ENCODE data around the gene NAA25. TPM values are rescaled to one million over a fixed set of nuclear protein-coding genes. Genes with fewer than 3 reads are reported as not detected.

The NAA25 gene
- total and polyA plus RNA-seq, 9 of the 15 experiments (the other 6 are each of a cell fraction or from before 2014, with no cell fraction given) = 26.6 to 59.6 (median 48.9) TPM

- TF ChIP-seq NFYB (IDR thresholded peaks at IDR 0.05; ENCODE audit: extremely low read depth, insufficient read length) (no peak), MBD2 (IDR thresholded peaks at IDR 0.05; ENCODE audit: borderline replicate concordance, low read depth) (peak; percentile 68; the same call in 1 of the 2 replicates), PATZ1 (CRISPR knock-in tag; IDR thresholded peaks at IDR 0.05; ENCODE audit: borderline replicate concordance) (no peak), MTA2 (IDR thresholded peaks at IDR 0.05; ENCODE audit: low read depth) (no peak), HNRNPL (IDR thresholded peaks at IDR 0.05; ENCODE audit: low read depth, low read length) (no peak), ZKSCAN1 (IDR thresholded peaks at IDR 0.05; ENCODE audit: low read depth, low read length) (no peak; the same call in 1 of the 2 replicates), ZNF644 (tag; IDR thresholded peaks at IDR 0.05; ENCODE audit: low read depth) (peak; percentile 65; the same call in 1 of the 2 replicates), TCF7L2 (IDR thresholded peaks at IDR 0.05; ENCODE audit: low read depth, low read length) (no peak), ETS2 (tag; IDR thresholded peaks at IDR 0.05; ENCODE audit: borderline replicate concordance, poor library complexity, severe bottlenecking) (no peak), EP400 (IDR thresholded peaks at IDR 0.05) (peak; percentile 85), CBX3 (IDR thresholded peaks at IDR 0.05; ENCODE audit: borderline replicate concordance in 1 of 2, low read length in 2 of 2) (peak in 1 of 2 experiments; percentile 83; a peak in 1 of 3 replicates), ZBED1 (IDR thresholded peaks at IDR 0.05) (no peak), POLR2AphosphoS2 (IDR thresholded peaks at IDR 0.05; ENCODE audit: low read length) (no peak; the same call in 1 of the 2 replicates), USF1 (CRISPR knock-in tag; IDR thresholded peaks at IDR 0.05) (peak; percentile 99), CLOCK (CRISPR knock-in tag; IDR thresholded peaks at IDR 0.05; ENCODE audit: borderline replicate concordance) (peak; percentile 93; the same call in 1 of the 2 replicates), ARNT (IDR thresholded peaks at IDR 0.05) (0 out of 4 replicates have a peak, but pooled peaks of 1 of the 2 experiments have one; percentile 51), GATAD2A (IDR thresholded peaks at IDR 0.05) (no peak), TSC22D4 (tag; IDR thresholded peaks at IDR 0.05) (no peak), HIVEP1 (CRISPR knock-in tag; IDR thresholded peaks at IDR 0.05) (peak; percentile 44; the same call in 1 of the 2 replicates), ZNF431 (CRISPR knock-in tag; IDR thresholded peaks at IDR 0.05) (peak; percentile 15), TFAM (CRISPR knock-in tag; conservative IDR thresholded peaks at IDR 0.05) (no peak), HBP1 (CRISPR knock-in tag; IDR thresholded peaks at IDR 0.05) (0 out of 2 replicates have a peak, but pooled peaks have one; percentile 30)
These were observed 95.6 kb downstream of the NAA25 start, which contains the start of the genes ERP29 and TMEM116 (continued) for GRCh38 chr12:112012775-112013600.
